ENCODE results near the gene CACNA2D3.

DNA sequence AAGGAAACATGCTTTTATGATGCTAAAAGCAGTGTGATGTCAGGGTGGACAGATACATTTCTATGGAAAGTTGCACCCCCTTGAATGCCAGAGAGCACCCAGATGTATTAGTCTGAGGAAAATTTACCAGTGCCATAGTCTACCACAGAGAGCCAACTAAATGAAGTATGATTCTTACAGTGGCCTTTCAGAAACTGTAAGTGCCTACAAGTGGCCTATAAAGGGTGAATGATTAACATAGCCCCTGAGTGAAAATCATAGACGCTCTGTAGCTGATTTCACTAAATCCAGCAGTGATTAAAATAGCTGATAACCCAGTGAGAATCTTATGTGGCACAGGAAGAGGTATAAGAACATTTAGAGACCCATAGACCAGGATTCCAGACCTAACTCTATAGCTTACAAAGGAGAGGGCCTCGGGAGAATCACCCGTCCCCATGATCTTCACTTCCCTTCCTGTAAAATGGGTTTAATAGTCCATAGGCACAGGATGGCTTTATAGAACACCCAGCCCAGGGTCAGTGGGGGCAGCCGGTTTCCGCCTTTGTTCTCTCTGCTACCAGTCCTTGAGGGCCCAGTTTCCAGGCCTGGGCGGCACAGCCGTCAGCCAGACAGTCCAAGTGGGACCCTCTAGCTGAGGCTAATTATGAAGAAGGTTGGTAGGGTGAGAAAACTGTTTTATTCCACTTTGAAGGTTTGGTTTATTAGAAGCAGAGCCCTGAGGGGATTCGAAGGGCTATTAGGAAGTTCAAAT lies 35.5 kb upstream of the CACNA2D3 start:
- TF ChIP-seq POLR2A (IDR thresholded peaks at IDR 0.05), result no peak
- TF ChIP-seq, protein P1, sequence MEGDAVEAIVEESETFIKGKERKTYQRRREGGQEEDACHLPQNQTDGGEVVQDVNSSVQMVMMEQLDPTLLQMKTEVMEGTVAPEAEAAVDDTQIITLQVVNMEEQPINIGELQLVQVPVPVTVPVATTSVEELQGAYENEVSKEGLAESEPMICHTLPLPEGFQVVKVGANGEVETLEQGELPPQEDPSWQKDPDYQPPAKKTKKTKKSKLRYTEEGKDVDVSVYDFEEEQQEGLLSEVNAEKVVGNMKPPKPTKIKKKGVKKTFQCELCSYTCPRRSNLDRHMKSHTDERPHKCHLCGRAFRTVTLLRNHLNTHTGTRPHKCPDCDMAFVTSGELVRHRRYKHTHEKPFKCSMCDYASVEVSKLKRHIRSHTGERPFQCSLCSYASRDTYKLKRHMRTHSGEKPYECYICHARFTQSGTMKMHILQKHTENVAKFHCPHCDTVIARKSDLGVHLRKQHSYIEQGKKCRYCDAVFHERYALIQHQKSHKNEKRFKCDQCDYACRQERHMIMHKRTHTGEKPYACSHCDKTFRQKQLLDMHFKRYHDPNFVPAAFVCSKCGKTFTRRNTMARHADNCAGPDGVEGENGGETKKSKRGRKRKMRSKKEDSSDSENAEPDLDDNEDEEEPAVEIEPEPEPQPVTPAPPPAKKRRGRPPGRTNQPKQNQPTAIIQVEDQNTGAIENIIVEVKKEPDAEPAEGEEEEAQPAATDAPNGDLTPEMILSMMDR (IDR thresholded peaks at IDR 0.05), result no peak
